Middle frontal gyrus (tissue), 1 donor: ENCODE data around the gene DIMT1.

ENCODE experiments used
- DNase-seq: peaks from one replicate; pipeline ENCODE4 v3.0.0-alpha.2; 2015; ENCODE audit warnings: low spot score; ENCODE audit errors: extremely low spot score

The DIMT1 gene

DNA sequence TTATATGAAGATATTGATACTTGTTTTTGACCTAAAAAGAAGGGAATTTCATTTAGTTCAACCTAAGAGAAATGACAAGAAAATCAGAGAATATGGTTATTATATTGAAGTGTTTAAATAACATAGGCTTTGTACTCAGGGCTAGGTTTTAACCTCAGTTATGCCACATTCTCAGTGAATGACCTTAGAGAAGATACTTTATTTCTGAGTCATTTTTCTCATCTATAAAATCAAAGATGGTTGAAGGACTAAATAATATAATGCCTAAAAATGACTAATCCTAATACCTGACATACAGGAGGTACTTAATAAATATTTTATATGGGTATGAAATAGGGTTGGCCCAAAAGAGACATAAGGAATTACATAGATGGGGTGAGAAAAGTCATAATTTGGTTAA is 32.3 kb downstream of the DIMT1 start:
- DNase-seq: no peak

DNA sequence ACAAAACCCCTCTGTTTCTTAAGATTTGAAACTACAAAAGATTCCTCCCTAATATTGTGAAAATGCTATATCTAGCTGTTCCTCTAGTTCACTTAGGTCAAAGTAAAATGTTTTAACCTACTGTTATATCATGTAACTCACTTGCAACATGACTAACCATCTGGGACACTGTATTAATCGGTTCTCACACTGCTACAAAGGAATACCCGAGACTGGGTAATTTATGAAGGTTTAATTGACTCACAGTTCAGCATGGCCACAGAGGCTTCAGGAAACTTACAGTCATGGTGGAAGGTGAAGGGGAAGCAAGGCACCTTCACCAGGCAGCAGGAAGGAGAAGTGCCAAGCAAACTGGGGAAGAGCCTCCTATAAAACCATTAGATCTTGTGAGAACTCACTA is 34.7 kb downstream of the DIMT1 start:
- no peak for DNase-seq

- no peak for DNase-seq
These were observed 41.0 kb downstream of the DIMT1 start for GRCh38 chr5:62362701-62363100.

GRCh38 chr5:62354028-62354874 is 49.5 kb downstream of the DIMT1 start:
- no peak for DNase-seq

GRCh38 chr5:62348723-62349481 is 54.8 kb downstream of the DIMT1 start:
- no peak for DNase-seq

DNA sequence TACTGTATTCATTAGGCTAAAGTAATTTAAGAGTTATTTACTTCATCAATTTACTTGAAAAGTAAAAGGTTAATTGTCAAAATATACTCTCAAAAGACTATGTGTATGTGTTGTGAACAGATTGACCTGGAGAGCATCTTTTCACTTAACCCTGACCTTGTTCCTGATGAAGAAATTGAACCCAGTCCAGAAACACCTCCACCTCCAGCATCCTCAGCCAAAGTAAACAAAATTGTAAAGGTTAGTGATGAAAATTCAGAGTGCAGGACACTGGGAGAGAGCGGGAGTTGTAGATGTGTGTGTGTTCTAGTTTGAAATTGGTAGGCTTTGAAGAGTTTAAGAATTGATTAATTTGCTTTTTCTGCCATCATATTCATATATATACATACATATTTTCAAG is 55.8 kb downstream of the DIMT1 start:
- no peak for DNase-seq

- no peak for DNase-seq
These were observed 57.0 kb downstream of the DIMT1 start for GRCh38 chr5:62346748-62347147.

GRCh38 chr5:62343428-62343827 is 60.3 kb downstream of the DIMT1 start:
- no peak for DNase-seq

DNA sequence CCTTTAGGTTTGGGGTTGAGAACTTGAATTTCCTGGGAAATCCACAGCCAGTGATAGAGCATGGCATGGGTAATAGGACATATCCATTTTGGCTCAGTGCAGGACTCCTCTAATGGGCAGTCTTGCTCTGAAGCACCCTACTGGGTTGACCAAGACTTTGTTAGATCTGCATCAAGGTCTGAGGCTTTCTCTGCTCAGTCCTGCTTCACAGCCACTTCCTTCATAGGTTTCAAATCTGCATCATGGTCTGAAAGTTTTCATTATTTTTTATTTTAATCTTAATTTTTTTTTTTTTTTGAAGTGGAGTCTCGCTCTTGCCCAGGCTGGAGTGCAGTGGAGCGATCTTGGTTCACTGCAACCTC is 61.2 kb downstream of the DIMT1 start:
- DNase-seq: no peak

DNA sequence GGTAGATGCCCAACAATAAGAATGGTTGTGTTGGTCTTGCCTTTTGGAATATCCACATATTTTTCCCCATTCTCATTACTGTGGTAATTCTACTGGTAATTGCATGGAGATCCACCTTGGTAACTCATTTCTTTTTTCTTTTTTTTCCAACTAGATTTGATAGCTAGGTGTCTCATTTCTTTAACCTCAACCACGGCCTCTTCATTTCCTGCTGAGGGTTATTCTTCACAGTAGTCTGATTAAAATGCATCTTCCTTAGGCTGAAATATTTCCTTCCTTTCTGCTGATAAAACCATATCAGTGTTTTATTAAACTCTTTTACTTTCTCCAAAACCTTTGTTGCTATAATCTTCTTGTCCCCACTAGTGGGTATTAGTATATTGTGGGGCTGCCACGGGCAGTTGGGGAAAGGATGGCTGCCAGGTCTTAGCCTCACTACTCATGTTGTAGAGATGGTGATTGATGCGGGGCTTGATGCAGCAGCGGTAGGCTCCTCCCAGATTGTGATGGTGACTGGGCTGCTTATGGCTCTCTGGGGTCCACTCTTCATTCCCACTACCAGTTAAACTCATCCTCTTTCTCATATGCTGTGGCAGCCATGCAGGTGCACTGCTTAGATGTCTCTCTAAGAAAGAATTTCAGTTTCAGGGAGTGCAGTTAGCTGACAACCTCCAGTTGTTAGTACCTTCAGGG is 61.8 kb downstream of the DIMT1 start:
- DNase-seq: no peak

DNA sequence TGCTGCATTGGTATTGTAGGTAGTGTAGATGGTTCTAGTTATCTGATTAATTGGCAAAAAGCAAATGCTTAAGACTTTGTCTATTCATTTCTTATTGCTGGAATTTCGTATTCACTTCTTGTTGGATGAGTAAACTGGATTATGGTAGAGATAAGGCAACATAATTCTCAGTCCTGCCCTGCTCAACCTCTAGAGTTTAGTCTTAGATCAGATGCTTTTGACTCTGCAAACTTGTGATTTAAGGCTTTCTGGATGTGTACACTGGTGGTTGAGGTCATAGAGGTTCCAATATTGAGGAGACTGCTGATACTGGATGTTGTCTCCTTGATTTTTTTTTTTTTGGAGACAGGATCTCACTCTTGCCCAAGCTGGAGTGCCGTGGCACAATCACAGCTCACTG is 62.7 kb downstream of the DIMT1 start:
- DNase-seq: no peak

DNA sequence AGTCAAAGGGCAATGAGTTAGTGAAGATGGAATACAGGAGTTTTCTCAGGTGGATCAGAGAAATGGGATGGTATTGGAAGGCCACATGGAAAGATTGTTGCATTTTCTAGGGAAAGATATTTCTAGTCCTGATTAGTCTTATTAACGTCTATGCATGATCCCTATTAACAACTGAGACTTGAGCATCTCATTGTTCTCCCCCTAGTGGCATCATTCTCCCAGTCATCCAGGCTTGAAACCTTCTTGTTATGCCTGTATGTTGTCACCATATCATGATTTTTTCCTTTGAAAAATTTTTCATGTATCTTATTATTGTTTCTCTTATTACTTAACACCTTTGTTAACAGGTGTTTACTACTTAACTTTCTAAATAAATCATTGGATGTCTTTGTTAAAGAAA is 63.3 kb downstream of the DIMT1 start:
- DNase-seq: no peak
